PFSK-1 (cell line): ENCODE results near the gene CD27.

Experiments used
- FOXP2 ChIP-seq: optimal IDR thresholded peaks from 2 replicates; pipeline ENCODE3; 2011; ENCODE audit warnings: borderline replicate concordance, control low read depth, inconsistent platforms; ENCODE audit not compliant: insufficient read depth; ENCODE audit errors: extremely low read length, extremely low read depth
- POLR2AphosphoS5 ChIP-seq: IDR thresholded peaks from 2 replicates; pipeline ENCODE4 v1.6.1; 2012; ENCODE audit warnings: low read depth, mild to moderate bottlenecking, control low read depth, low read length, moderate library complexity
- SIN3A ChIP-seq: IDR thresholded peaks from 2 replicates; pipeline ENCODE4 v1.6.1; 2012; ENCODE audit warnings: mild to moderate bottlenecking, low read length, moderate library complexity, borderline replicate concordance; ENCODE audit not compliant: insufficient read depth
- TAF1 ChIP-seq: IDR thresholded peaks from 2 replicates; pipeline ENCODE4 v1.6.1; 2012; ENCODE audit warnings: low read length, control low read depth, borderline replicate concordance; ENCODE audit not compliant: insufficient read depth
- TF ChIP-seq, protein P1 (sequence below), 2 experiments: IDR thresholded peaks; 2 replicates each; pipeline versions ENCODE4 v1.6.1 to v1.8.0; 2011 to 2012; ENCODE audit warnings: low read depth in 2 of 2, low read length in 2 of 2, control low read depth in 1 of 2, inconsistent platforms in 1 of 2, mild to moderate bottlenecking in 1 of 2, moderate library complexity in 1 of 2; ENCODE audit not compliant: insufficient read depth in 1 of 2

DNA sequence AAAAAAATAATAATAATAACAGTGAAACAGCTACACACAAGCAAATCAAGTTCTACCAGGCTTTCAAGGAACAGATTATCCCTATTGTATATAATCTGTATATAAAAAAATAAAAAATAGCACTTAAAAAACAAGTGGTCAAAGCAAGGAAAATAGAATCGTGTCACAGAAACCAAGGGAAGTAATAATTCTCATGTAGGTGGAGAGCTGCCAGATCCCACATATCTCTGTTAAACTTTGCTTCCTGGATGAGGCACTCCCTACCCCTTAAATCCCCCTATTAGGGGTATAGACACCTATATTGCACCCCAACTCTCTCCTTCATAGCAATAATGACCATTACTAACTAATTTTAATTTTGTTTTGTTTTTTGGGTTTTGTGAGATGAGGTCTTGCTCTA lies 4.4 kb upstream of the CD27 start:
- TF ChIP-seq SIN3A = no peak
- TF ChIP-seq POLR2AphosphoS5 = no peak
- TF ChIP-seq FOXP2 = no peak
- no peak for TF ChIP-seq TAF1
- TF ChIP-seq, protein P1, sequence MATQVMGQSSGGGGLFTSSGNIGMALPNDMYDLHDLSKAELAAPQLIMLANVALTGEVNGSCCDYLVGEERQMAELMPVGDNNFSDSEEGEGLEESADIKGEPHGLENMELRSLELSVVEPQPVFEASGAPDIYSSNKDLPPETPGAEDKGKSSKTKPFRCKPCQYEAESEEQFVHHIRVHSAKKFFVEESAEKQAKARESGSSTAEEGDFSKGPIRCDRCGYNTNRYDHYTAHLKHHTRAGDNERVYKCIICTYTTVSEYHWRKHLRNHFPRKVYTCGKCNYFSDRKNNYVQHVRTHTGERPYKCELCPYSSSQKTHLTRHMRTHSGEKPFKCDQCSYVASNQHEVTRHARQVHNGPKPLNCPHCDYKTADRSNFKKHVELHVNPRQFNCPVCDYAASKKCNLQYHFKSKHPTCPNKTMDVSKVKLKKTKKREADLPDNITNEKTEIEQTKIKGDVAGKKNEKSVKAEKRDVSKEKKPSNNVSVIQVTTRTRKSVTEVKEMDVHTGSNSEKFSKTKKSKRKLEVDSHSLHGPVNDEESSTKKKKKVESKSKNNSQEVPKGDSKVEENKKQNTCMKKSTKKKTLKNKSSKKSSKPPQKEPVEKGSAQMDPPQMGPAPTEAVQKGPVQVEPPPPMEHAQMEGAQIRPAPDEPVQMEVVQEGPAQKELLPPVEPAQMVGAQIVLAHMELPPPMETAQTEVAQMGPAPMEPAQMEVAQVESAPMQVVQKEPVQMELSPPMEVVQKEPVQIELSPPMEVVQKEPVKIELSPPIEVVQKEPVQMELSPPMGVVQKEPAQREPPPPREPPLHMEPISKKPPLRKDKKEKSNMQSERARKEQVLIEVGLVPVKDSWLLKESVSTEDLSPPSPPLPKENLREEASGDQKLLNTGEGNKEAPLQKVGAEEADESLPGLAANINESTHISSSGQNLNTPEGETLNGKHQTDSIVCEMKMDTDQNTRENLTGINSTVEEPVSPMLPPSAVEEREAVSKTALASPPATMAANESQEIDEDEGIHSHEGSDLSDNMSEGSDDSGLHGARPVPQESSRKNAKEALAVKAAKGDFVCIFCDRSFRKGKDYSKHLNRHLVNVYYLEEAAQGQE (IDR thresholded peaks at IDR 0.05; ENCODE audit: insufficient read depth in 1 of 2, low read depth in 2 of 2, low read length in 2 of 2) = no peak
